Stimulated activated CD4-positive, alpha-beta T cell treated with anti-CD3 and anti-CD28 coated beads, Interleukin-4, amount 100 ng/mL, for 4 hours (primary cell): ENCODE measurements around the gene BCL7B.
"Not testable (repeated sequence)": the region's sequence is repeated elsewhere in the genome, so short reads cannot be mapped to it uniquely, and the experiment has no call there.

ENCODE experiments used
- DNase-seq, 2 experiments: peaks; one replicate each; pipeline ENCODE4 v3.0.0-alpha.2; 2020

Gene BCL7B

DNA sequence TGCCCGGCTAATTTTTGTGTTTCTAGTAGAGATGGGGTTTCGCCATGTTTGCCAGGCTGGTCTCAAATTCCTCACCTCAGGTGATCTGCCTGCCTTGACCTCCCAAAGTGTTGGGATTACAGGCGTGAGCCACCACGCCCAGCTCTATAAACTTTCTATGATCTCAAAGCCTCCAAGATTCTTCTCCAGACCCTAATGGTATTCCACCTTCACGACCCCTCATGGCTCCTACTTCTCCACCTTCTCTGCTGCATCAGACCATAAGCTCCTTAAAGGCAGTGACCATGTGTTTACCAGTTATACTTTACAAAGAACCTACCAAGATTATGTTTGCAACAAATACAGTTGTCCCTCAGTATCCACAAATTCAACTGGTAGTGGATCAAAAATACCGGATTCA is 25.3 kb downstream of the BCL7B start:
- no peak for DNase-seq

DNA sequence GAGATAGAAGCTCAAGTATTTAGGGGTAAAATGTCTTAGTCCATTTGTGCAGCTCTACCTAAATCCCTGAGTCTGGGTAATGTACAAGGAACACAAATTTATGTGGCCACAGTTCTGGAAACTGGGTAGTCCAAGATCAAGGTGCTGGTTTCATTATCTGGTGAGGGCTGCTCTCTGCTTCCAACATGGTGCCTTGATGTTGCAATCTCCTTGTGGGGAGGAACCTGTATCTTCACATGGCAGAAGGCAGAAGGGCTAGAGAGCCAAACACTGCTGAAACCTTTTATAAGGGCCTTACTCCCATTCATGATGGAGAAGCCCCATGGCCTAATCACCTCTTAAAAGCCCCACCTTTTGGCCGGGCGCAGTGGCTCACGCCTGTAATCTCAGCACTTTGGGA is 26.7 kb downstream of the BCL7B start:
- no peak for DNase-seq

GRCh38 chr7:73526896-73527821 is 30.3 kb downstream of the BCL7B start:
- no peak for DNase-seq

DNA sequence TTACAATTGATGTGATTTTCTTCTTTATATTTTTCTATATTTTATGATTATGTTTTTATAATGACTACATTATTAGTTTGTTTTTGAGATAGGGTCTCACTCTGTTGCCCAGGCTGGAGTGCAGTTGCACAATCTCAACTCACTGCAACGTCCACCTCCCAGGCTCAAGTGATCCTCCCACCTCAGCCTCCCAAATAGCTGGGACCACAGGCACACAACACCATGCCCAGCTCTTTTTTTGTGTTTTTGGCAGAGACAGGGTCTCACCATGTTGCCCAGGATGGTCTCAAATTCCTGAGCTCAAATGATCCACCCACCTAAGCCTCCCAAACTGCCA is 31.4 kb downstream of the BCL7B start:
- not testable (repeated sequence) for DNase-seq

DNA sequence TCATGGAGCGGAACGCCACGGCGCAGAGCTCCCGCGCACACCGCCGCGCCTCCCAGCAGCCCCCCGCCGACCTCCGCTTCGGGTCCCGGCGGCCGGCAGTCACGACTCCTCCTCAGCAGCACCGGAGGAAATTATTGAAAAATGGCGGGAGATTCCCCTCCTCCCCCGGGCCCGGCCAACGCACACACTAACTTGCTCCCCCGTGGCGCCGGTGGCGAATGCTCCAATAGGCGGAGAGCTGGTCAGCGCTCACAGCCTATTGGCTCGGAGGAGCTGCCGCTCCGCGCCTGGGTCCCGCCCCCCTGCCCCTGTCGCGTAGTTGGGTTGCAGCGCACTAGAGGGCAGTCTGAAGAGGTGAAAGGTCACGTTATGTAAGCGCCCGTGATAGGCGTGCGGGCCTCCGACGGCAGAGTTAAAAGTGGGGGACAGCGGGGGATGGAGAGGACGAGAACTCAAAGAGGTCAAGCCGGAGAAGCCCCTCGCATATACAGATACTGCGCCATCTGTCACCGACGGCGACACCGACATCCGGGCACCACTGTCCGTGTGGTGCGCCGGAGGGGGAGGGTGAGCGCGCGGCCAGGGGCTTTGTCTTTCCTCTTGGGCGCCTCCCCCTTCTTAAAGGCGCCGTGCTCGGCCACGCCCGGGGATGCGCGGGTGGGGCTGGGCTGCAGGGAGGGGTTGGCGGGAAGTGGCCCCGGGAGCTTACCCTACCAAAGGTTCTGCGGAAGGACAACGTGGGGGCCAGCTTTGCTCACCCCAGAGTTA is 35.2 kb downstream of the BCL7B start, which contains the start of gene BAZ1B:
TSS of gene BAZ1B (minus strand) at position 189 of the 768 bp plus-strand sequence. CDS start 360 bp downstream, outside the sequence.
- peak; percentile 95 to 98 for DNase-seq

DNA sequence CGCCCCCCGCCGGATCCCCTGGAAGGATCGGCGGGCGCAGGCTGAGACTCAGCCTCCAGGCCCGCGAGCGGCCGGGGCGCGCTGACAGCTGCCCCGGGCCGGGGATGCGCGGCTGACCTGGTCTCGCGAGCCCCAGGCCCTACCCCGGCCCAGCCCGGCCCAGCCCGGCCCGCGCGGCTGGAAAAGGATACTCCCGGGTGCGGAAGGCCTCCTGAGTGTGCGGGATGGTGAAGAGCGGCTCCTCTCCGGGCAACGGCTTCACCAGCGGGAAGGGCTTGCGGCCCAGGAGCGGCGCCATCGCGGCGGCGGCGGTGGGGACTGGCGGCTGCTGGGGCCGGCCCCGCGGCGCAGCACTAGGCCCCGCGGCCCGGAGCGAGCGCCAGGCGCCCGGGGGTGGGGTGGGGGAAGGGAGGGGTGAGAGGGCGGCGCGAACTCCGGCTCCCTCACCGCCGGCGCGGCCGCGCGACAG is 35.8 kb downstream of the BCL7B start:
- DNase-seq, result peak in 1 of 2 experiments; percentile 73

GRCh38 chr7:73520673-73521635 is 36.5 kb downstream of the BCL7B start:
- no peak for DNase-seq

GRCh38 chr7:73519867-73520672 is 37.4 kb downstream of the BCL7B start:
- DNase-seq, result peak in 1 of 2 experiments; percentile 32

DNA sequence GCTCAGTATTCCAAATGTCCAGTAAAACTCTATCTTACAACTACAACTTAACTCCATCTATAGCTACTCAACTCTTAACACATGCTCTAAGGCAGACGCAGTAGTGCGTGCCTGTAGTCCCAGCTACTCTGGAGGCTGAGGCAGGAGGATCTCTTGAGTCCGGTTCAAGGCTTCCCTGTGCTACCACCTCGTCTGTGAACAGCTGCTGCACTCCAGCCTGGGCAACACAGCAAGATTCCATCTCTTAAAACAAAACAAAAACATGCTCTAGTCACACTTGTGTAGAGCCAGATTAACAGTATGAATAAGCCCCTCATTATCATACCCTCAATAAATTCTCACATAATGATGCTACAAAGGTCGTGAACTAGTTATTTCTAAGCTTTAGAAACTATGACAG is 39.0 kb downstream of the BCL7B start:
- no peak for DNase-seq

GRCh38 chr7:73517241-73517995 is 40.1 kb downstream of the BCL7B start:
- DNase-seq, result no peak

DNA sequence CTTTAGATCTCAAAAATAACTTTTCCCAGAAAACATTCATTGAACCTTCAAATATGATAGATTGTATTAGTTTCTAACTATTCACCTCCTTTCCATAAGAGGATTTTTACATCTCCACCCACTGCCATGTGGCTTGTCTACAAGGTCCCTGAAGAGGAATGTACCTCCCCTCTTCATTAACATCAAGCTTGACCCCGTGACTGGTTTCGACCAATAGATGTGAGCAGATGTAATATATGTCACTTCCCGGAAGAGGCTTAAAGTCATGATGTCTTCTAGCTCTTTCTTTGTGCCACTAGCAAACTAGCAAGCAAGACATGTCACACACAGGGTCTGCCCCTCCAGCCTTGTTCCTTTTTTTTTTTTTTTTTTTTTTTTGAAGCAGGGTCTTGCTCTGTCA is 42.3 kb downstream of the BCL7B start:
- DNase-seq, result no peak

DNA sequence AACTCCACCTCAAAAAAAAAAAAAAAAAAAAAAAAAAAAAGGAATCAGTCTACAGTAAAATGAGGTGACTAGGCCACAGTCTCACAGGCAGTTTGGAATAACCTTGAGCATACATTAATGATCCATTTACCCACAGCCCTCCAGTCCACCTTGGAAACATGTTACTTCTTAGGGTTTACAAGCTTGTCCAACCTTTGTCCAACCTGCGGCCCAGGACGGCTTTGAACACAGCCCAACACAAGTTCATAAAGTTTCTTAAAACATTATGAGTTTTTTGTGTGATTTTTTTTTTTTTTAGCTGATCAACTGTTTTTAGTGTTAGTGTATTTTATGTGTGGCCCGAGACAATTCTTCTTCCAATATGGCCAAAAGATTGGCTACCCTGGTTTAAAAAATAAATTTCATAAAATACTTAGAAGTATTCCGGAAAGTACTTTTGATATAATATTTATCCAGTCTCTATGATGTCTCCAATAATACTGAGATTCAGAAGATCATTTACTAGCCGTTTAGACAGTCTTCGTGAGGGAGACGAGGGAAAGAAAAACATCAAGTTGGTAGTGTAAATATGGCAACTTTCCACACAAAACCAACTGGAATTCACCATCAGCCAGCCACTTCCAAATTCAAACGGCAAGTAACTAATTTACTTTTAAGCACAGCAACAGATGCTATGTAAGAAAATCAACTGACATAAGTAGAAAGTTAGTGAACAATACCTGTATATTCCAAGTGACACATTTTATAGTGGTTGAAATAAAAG is 45.3 kb downstream of the BCL7B start:
- no peak for DNase-seq

DNA sequence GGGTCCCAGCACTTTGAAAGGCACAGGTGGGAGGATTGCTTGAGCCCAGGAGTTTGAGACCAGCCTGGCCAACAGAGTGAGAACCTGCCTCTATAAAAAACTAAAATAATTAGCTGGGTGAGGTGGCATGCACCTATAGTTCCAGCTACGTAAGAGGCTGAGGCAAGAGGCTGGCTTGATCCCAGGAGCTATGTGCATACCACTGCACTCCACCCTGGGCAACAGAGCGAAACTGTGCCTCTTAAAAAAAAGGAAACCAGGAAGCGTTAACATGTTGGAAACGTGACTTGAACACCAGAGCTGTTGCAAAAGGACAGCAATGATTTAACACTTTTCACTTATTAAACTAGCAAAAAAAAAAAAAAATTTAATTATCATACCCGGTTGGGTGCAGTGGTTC is 48.0 kb downstream of the BCL7B start:
- no peak for DNase-seq

DNA sequence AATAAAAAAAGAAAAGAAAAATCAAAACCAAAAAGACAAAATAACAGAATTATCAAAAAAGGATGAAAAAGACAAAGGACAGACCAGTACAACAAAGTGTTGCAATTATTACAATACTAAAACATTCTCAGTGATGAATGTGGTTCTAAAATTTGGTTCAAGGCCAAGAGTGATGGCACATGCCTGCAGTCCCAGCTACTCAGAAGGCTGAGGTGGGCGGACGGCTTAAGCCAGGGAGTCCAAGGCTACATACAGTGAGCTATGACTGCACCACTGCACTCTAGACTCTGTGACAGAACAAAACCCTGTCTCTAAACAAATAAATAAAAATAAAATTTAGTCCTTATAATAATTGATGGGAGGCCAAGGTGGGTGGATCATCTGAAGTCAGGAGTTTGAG is 49.9 kb downstream of the BCL7B start:
- no peak for DNase-seq

DNA sequence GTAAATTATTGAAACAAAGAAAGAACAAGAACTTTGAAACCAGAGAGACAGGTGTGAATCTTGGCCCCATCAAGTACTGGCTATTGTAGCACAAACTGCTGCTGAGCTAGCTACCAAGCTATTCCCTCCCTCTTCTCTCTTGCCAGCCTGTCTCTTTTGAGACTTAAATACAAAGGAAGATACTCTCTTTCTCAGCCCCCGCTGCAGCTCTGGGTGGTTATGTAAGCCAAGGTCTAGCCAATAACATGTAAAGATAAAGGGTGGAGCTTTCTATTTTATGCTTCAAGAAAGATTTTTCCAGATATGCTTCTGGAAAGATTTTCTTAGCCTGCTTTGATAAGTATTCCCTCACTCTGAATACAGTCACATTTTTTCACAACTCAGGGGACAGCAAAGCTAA is 52.6 kb downstream of the BCL7B start:
- no peak for DNase-seq

DNA sequence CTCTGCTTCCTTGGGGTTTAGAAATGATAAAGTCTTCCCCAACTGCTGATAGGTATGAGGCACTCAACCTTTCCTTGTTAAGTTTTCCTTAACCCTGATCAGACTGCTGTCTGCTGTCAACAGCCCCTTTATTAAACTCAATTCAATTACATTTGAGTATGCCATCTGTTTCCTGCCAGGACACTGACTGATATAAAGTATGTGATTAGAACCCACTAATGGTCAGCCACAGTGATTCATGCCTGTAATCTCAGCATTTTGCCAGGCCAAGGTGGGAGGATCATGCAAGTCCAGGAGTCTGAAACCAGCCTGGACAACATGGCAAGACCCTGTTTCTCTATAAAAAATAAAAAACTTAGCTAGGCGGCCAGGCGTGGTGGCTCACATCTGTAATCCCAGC is 53.5 kb downstream of the BCL7B start:
- no peak for DNase-seq

DNA sequence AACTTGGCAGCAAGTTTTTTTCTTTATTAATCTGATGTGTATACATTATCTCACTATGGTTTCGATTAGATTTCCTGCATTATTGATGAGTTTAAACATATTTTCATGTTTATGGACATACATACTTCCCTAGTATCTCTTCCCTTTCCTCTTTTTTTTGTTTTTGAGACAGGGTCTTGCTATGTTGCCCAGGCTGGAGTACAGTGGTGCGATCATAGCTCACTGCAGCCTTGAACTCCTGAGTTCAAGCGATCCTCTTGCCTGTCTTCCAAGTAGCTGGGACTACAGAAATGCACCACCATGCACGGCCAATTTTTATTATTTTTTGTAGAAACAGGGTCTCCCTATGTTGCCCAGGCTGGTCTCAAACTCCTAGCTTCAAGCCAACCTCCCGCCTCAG is 54.3 kb downstream of the BCL7B start:
- no peak for DNase-seq

DNA sequence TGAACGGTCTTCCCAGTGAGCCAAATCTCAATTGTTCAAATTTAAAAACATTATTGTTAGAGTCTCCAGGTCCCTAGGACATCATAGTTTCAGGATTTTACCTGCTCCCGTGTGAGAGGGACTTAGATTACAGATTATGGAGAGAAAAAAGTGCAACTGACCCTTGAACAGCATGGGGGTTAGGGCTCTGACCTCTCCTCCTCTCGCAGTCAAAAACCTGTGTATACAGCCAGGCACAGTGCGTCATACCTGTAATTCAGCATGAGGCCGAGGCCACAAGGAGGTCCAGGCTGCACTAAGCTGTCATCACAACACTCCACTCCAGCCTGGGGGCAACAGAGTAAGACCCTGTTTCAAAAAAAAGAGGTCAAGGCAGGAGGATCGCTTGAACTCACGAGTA is 60.9 kb downstream of the BCL7B start:
- no peak for DNase-seq

- not testable (repeated sequence) for DNase-seq
Measured at GRCh38 chr7:73495507-73495906, 62.0 kb downstream of the BCL7B start.

GRCh38 chr7:73489976-73490375 is 67.5 kb downstream of the BCL7B start:
- no peak for DNase-seq
